Coronary artery (tissue), 2 donors: Measurements from ENCODE around the gene ANGPTL2.

Source experiments
- DNase-seq: peaks from one replicate; pipeline ENCODE4 v3.0.0-alpha.2; 2017; ENCODE audit warnings: low spot score
- H3K27ac ChIP-seq, 2 donors: fragments of 200-600 bp; sonication (generic); one replicate each; pipeline ENCODE4 v1.5.1; 2016 to 2019
- H3K4me3 ChIP-seq: fragments of 200-600 bp; sonication (generic); 2 replicates; pipeline ENCODE4 v1.5.1; 2016; ENCODE audit warnings: mild to moderate bottlenecking, moderate library complexity
- TF ChIP-seq, protein P1 (sequence below): fragments of 200-600 bp; sonication (generic); IDR thresholded peaks from one replicate; pipeline ENCODE4 v1.5.1; 2019; ENCODE audit warnings: antibody characterized with exemption

ANGPTL2 gene

GRCh38 chr9:127079446-127080140, 42.8 kb downstream of the ANGPTL2 start:
- DNase-seq, result peak; percentile 19
- Histone ChIP-seq H3K27ac (no peak overlapping the region), H3K4me3 (no peak overlapping the region)
- TF ChIP-seq, protein P1, sequence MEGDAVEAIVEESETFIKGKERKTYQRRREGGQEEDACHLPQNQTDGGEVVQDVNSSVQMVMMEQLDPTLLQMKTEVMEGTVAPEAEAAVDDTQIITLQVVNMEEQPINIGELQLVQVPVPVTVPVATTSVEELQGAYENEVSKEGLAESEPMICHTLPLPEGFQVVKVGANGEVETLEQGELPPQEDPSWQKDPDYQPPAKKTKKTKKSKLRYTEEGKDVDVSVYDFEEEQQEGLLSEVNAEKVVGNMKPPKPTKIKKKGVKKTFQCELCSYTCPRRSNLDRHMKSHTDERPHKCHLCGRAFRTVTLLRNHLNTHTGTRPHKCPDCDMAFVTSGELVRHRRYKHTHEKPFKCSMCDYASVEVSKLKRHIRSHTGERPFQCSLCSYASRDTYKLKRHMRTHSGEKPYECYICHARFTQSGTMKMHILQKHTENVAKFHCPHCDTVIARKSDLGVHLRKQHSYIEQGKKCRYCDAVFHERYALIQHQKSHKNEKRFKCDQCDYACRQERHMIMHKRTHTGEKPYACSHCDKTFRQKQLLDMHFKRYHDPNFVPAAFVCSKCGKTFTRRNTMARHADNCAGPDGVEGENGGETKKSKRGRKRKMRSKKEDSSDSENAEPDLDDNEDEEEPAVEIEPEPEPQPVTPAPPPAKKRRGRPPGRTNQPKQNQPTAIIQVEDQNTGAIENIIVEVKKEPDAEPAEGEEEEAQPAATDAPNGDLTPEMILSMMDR, result no peak

DNA sequence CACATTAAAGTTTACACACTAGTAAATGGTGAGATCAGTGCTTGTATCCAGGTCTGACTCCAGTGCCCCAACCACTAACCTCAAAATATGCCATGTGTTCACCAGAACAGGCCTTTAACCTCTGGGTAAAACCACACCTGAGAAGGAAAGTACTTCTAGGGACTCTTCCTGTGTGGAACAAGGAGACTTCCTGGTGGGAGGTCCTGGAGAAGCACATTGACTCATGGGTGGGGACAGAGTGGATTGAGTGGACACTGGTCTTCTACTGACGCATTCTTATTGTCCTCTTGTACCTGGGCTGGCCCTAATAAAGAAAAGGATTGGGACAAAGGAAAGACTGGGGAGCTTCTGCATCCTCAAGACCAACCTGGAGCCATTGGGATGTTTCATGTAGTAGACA, 43.4 kb downstream of the ANGPTL2 start:
- TF ChIP-seq, protein P1, result no peak
- peak; percentile 7 for DNase-seq
- Histone ChIP-seq H3K27ac (no peak overlapping the region), H3K4me3 (no peak overlapping the region)

- no peak overlapping the region for H3K27ac ChIP-seq
- no peak for DNase-seq
- TF ChIP-seq, protein P1, result no peak
Observed at GRCh38 chr9:127078336-127078735, 44.1 kb downstream of the ANGPTL2 start.

GRCh38 chr9:127077644-127077946, 44.8 kb downstream of the ANGPTL2 start:
- Histone ChIP-seq H3K27ac (no peak overlapping the region), H3K4me3 (no peak overlapping the region)
- no peak for DNase-seq
- TF ChIP-seq, protein P1, result no peak

More at GRCh38 chr9:127078336-127078735, 44.1 kb downstream of the ANGPTL2 start:
- H3K4me3 ChIP-seq, result no peak overlapping the region

GRCh38 chr9:127076860-127077643, 45.4 kb downstream of the ANGPTL2 start:
- H3K4me3 ChIP-seq, result no peak overlapping the region
- no peak overlapping the region for H3K27ac ChIP-seq
- peak; percentile 35 for DNase-seq
- TF ChIP-seq, protein P1, result no peak

- H3K4me3 ChIP-seq, result no peak overlapping the region
- TF ChIP-seq, protein P1, result no peak
- no peak for DNase-seq
- no peak overlapping the region for H3K27ac ChIP-seq
Observed at GRCh38 chr9:127075624-127076372, 46.6 kb downstream of the ANGPTL2 start.
